Mammary epithelial cell (primary cell): ENCODE results near the gene ATP11C.

Experiments used
- CTCF ChIP-seq, 2 donors: IDR thresholded peaks in 1 of 2; conservative IDR thresholded peaks in 1 of 2; 2 replicates each; pipeline ENCODE4 v1.5.1; 2011 to 2012; ENCODE audit warnings: inconsistent platforms in 2 of 2, low read length in 2 of 2, mild to moderate bottlenecking in 2 of 2, control low read depth in 1 of 2, low read depth in 1 of 2; ENCODE audit not compliant: insufficient read depth in 1 of 2; ENCODE audit errors: extremely low read depth in 1 of 2
- EZH2 ChIP-seq: IDR thresholded peaks from 2 replicates; pipeline ENCODE4 v1.6.1; 2012; ENCODE audit warnings: low read length, inconsistent platforms, borderline replicate concordance

DNA sequence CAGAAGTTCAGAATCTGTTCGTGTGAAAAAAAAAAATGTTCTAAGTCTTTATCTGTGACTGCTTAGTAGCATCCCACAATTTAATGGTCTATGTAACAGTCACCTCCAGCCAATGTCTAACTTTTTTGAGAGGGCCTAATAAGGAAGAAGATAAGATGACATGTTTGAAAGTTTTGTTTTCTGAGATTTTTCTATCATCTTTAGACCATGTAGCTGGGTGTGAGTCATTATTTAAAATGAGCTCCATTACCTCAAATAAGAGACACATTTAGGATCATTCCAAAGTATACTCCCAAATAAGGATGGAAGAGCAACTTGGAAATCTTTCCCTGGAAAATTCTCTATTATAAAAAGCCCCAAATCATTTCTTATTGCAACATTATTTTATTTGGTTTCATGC is 196.7 kb downstream of the ATP11C start:
- no peak for TF ChIP-seq CTCF (conservative IDR thresholded peaks at IDR 0.05 in 1 of 2, IDR thresholded peaks at IDR 0.05 in 1 of 2; ENCODE audit: extremely low read depth in 1 of 2, insufficient read depth in 1 of 2, low read depth in 1 of 2, low read length in 2 of 2)
- no peak for TF ChIP-seq EZH2
